DMS53 (cell line): ENCODE results near the gene SERINC2.
"Not testable (repeated sequence)": the region's sequence is repeated elsewhere in the genome, so short reads cannot be mapped to it uniquely, and the experiment has no call there.

ENCODE experiments used
- DNase-seq: peaks from one replicate; lab custom pipeline; 2025; lab: John Stamatoyannopoulos, UW

Gene SERINC2

DNA sequence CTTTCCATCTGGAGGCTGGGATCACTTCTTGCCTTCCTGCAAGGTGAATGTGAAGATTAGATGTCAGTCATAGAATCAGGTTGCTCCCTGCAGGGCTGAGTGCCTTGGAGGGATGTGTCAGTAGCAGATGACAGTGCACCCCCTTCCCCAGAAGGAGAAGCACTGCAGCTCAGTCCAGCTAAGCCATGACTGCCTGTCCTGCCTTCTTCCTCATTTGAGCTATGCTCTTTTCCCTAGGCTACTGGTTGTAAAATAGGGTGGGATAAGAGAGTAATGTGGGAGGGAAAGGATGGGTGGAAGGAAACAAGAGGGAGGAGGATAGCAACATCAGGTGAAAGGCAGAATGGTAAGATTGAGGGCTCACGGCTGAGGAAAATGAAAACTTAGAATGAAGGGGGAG is 29.0 kb upstream of the SERINC2 start:
- DNase-seq: no peak

GRCh38 chr1:31386576-31387243 is 26.3 kb upstream of the SERINC2 start:
- DNase-seq: not testable (repeated sequence)

- DNase-seq: no peak
Measured at GRCh38 chr1:31387612-31388011, 25.4 kb upstream of the SERINC2 start.

GRCh38 chr1:31389616-31390015 is 23.4 kb upstream of the SERINC2 start:
- DNase-seq: no peak

DNA sequence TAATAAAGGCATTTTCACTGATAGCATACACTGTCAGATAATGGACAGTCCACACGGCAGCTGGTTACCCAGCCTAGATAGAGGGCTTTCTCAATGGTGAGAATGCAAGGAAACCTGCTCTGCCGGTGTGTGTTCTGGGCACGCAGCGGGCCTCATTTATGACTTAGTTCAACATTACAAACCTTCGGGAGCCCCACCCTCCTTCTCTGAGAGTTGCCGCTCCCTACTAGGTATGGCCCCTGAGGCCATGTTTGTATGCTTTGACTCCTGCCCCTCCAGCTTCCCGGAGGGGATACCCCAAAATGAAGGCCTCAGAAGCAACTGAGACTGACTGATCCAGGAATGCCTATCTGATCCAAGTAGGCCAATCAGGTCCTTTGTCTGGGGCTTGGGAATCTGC is 22.9 kb upstream of the SERINC2 start:
- no peak for DNase-seq

DNA sequence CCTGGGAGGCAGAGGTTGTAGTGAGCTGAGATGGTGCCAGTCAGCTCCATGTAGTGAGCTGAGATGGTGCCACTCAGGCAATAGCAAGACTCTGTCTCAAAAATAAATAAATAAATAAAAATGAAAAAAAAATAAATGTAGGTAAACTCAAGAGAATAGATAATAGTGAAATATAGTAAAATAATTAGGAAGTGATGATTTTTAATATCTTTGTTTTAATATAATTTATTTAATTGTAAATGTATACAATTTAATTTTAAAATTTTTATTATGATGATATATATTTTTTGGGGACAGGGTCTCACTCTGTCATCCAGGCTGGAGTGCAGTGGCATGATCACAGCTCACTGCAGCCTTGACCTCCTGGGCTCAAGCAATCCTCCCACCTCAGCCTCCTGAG is 19.6 kb upstream of the SERINC2 start:
- no peak for DNase-seq

DNA sequence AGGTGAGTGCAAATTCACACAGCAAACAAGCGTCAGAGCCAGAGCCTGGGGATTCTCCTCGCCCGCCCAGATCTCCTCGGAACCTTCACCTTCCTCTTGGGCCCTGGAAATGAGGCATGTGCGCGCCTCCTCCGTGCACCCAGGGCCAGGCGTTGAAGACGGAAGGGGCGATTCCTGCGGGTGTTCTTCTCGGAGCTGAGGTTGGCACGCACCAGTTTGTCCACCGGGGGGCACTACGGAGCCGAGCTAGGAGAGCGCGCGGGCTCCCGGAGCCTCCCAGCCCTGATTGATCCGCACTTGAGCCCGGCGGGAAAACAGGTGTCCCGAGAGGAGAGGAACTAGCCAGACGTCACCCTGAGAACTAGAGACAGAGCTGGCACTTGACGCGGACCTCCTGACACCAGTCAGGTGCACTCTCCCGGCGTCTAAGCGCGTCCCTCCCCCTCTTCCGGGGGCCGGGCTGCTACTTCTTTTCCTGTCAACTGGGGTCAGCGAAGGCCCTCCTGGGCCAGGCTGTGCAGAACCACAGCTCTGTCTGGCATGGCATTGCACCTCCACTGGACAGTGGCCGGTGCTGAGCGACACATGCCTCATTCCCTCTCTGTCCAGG is 18.3 kb upstream of the SERINC2 start:
- peak; percentile 99 for DNase-seq

DNA sequence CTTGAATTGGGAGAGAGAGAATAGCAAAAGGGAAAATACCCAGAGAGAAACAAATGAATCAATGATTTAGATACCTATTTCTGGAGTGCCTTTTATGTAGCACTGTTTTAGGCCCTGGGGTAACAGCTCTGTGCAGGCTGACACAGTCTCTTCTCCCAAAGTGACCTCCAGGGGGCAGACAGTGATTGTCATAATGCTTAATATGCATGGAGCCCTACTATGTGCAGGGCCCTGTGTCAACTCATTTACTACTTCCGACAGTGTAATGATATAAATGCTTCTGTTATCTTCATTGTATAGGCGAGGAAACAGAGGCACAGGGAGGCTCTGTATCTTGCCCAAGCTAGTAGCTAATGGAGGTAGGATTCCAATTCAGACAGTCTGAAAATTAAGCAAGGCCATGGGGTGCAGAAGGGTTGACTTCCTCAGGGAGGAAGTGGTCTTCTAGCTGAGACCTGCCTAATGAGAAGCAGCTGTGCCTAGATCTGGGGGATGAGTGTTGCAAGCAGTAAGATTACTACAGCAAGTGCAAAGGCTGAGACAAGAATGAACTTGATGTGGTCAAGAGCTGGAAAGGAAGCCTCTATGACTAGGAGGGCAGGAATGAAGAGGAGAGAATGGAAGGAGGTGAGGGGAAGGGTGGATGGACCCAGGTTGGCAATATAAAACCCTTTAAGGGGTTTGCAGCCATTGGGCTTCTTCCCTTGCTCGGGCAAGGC is 16.2 kb upstream of the SERINC2 start:
- DNase-seq: no peak

GRCh38 chr1:31397360-31398095 is 15.5 kb upstream of the SERINC2 start:
- no peak for DNase-seq

- DNase-seq: peak; percentile 29
Measured at GRCh38 chr1:31398246-31398645, 14.8 kb upstream of the SERINC2 start.

DNA sequence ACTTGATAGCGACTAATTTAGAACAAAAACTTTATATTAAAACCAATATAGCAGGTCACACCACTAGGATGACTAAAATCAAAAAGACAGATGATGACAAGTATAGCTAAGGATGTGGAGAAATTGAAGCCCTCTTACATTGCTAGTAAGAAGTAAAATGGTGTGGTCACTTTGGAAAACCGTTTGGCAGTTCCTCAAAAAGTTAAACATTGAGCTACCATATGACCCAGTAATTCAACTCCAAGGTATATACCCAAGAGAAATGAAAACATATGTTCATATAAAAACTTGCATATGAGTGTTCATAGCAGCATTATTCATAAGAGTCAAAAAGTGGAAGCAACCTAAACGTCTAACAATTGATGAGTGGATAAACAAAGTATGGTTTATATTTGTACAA is 13.0 kb upstream of the SERINC2 start:
- DNase-seq: no peak

DNA sequence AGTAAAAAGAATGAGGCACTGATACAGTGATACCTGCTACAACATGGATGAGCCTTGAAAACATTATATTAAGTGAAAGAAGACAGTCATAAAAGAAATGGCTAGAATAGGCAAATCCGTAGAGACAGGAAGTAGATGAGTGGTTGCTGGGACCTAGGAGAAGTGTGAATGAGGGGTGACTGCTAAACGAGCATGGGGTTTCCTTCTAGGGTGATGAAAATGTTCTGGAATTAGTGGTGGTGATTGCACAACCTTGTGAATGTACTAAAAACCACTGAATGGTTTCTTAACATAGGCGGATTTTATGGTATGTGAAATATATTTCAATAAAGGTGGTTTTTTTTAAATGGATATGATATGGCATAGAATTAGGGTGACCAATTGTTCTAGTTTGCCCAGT is 12.6 kb upstream of the SERINC2 start:
- DNase-seq: no peak

DNA sequence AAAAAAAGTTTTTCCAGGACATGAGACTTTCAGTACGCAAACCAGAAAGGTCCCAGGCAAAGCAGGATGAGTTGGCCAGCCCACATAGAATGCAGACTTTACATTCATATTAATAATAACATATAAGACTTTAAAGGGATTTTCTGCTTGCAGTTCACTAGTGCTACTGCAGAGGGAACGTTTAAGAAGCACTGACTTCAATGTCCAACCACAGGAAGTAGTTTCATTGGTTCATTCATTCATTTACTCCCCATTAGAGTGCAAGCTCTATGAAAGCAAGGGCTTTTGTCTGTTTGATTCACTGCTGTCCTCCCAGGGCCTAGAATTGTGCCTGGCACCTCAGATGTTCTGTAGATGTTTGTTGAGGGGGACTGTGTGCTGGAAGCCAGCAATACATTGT is 11.8 kb upstream of the SERINC2 start:
- no peak for DNase-seq

- DNase-seq: no peak
Measured at GRCh38 chr1:31405578-31406245, 7.3 kb upstream of the SERINC2 start.

DNA sequence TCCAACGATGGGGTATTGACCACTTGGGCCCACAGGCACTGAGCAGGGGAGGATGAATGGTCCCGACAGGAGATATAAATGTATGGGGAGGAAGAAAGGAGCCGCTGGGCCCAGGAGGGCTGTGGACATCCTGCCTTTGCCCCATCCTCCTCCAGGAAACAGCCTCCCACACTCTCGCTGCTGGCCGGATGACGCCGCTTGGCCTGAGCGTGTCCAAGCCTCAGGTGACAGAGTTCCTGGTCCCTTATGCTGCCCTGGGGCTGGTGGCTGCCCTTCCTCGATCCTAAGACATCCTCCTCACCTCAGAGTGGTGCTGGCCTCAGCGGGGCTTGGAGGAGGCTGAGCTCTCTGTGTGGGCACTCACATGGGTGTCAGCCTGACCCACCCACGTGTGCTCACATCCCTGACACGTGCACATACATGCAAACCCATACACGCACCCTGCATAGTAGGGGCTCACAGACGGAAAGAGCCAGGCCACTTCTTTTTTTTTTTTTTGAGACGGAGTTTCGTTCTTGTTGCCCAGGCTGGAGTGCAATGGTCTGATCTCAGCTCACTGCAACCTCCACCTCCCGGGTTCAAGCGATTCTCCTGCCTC is 5.9 kb upstream of the SERINC2 start:
- no peak for DNase-seq

GRCh38 chr1:31408788-31409318 is 4.2 kb upstream of the SERINC2 start:
- no peak for DNase-seq

DNA sequence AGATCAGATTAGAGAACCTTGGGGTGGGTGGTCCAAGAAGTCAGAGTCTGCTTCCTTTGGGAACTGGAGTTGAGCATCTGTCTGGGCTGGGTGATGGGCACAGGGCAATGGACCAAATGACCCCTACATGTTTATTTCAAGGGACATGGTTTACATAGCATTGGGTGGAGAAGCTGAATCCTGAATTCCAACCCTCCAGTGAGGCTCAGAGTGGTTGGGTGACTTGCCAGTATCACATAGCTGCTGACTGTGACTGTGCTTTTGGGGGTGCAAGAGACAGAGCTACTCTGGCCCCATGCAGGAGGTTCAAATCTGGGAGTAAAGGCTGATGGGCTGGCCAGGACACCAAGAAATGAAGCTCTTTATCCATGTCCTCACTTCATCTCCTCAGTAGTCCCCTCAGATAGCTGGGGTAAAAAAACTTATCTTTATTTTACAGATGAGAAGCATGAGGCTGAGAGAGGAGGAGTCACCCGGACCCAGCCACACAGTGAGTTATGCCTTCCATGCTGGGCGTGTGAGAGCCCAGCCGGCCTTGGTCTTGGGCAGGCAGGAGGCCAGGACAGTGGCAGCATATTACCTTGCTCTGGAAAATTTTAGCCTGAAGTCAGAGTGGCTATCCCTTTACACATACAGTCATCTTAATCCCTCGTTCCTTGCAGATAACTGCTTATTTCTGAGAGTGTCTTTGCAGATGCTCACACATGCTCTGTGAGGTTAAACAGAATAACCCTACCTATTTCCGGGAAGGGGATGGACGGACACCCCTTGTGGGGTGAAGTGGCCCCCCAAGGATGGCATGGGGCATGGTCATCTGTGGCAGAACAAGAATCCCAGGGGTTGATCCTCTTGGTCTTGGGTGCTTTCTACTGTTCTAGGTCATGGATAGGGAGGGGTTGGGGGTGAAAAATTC is 2.8 kb upstream of the SERINC2 start:
- DNase-seq: no peak

GRCh38 chr1:31410871-31411270 is 2.1 kb upstream of the SERINC2 start:
- no peak for DNase-seq

DNA sequence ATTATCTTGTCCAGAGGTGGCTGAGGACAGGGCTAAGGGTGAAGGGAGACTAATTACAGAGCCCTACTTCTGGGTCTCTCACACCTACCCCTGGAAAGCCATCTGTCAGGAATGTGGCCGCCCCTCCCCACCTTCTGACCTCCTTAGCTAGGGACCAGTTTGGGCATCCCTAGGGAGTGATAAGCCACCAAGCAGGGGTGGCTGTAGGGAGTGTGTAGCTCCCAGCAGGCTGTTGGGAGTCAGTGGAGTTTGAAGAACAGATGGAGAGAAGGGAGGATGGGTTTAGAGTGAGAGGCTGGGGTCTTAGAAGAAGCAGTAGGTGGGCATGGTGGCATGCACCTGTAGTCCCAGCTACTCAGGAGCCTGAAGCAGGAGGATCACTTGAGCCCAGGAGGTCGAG is 808 bp upstream of the SERINC2 start:
- DNase-seq: no peak

DNA sequence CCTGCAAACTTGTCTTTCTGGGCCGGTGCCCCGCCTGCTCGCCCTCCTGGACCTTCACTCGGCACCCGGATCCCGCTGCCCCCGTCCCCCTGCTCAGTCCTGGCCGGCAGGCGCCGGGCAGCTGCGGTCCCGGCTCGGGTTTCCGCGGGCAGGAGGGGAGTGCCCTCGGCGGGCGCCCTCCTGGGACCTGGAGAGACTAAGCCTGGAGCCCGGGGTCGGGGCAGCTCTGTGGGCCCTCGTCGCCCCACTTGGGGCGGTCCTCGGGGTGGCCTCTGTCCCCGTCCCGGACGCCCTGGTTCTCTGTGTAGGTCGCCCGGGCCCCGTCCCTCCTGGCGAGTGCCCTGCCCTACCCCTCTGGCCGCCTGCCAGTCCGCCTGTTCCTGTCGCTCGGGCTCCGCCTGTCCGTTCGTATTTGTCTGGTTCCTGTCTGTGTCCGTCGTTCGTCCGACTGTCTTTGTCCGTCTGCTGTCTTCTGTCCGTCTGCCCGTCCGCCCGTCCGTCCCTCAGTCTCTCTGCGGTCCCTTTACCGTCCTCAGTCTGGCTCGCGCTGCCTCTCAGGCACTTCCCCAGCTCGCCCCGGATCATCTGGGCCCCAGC is 490 bp downstream of the SERINC2 start:
- DNase-seq: peak; percentile 82
